Chondrocyte (in vitro differentiated cells): Measurements from ENCODE around the gene MYO16. TPM values are rescaled to one million over a fixed set of nuclear protein-coding genes. Genes with fewer than 3 reads are reported as not detected.

Experiments used
- DNase-seq: peaks from one replicate; pipeline ENCODE4 v3.0.0; 2021; ENCODE audit warnings: mixed read lengths, low spot score
- H3K27ac Mint-ChIP-seq: one replicate; pipeline ENCODE4 v1.8.0; 2021; ENCODE audit warnings: mild to moderate bottlenecking, moderate library complexity, mixed read lengths; ENCODE audit not compliant: unreplicated experiment
- H3K27me3 Mint-ChIP-seq: 2 replicates; pipeline ENCODE4 v1.8.0; 2021; ENCODE audit warnings: low read depth, mixed read lengths
- H3K36me3 Mint-ChIP-seq: 2 replicates; pipeline ENCODE4 v1.8.0; 2021; ENCODE audit warnings: low read depth, mixed read lengths
- H3K4me1 Mint-ChIP-seq: 2 replicates; pipeline ENCODE4 v1.8.0; 2021; ENCODE audit warnings: low read depth, mild to moderate bottlenecking, mixed read lengths
- H3K4me3 Mint-ChIP-seq: one replicate; pipeline ENCODE4 v1.8.0; 2021; ENCODE audit warnings: mild to moderate bottlenecking, moderate library complexity, mixed read lengths; ENCODE audit not compliant: unreplicated experiment
- H3K9me3 Mint-ChIP-seq: 2 replicates; pipeline ENCODE4 v1.8.0; 2021; ENCODE audit warnings: low read depth, mixed read lengths
- CTCF ChIP-seq: fragments of 200-600 bp; sonication (generic); IDR thresholded peaks from 2 replicates; pipeline ENCODE4 v1.5.0; 2021; ENCODE audit warnings: antibody characterized with exemption, mild to moderate bottlenecking, moderate library complexity
- total RNA-seq: library from RNA; stranded (reverse); gene quantifications from 3 replicates; pipeline ENCODE4 v1.2.1, GENCODE V29; 2021

MYO16 gene
- total RNA-seq, 1 donor from 2014 or later, result 0.12 TPM

- Mint-ChIP-seq H3K4me3 (no peak overlapping the region), H3K4me1 (no peaks in the 10 kb centered on the region), H3K27ac (no peak overlapping the region), H3K27me3 (peaks cover 2% of the 10 kb centered on the region), H3K36me3 (no peaks in the 10 kb centered on the region), H3K9me3 (no peaks in the 10 kb centered on the region)
- TF ChIP-seq CTCF, result no peak
- DNase-seq, result no peak
Observed at GRCh38 chr13:108789476-108789875, 160.1 kb downstream of the MYO16 start.

- Mint-ChIP-seq H3K27me3 (peaks cover 6% of the 10 kb centered on the region), H3K4me3 (no peak overlapping the region), H3K4me1 (no peaks in the 10 kb centered on the region), H3K27ac (no peak overlapping the region), H3K36me3 (no peaks in the 10 kb centered on the region), H3K9me3 (no peaks in the 10 kb centered on the region)
- TF ChIP-seq CTCF, result no peak
- DNase-seq, result no peak
Observed at GRCh38 chr13:108795841-108796240, 166.4 kb downstream of the MYO16 start.

GRCh38 chr13:108797354-108797753, 167.9 kb downstream of the MYO16 start:
- no peak for TF ChIP-seq CTCF
- no peak for DNase-seq
- peaks cover 6% of the 10 kb centered on the region for H3K27me3 Mint-ChIP-seq

GRCh38 chr13:108807841-108808240, 178.4 kb downstream of the MYO16 start:
- no peak for DNase-seq
- no peak for TF ChIP-seq CTCF
- Mint-ChIP-seq H3K27ac (no peak overlapping the region), H3K4me3 (no peak overlapping the region), H3K36me3 (no peaks in the 10 kb centered on the region), H3K9me3 (no peaks in the 10 kb centered on the region), H3K27me3 (no peaks in the 10 kb centered on the region), H3K4me1 (no peaks in the 10 kb centered on the region)

More at GRCh38 chr13:108797354-108797753, 167.9 kb downstream of the MYO16 start:
- Mint-ChIP-seq H3K36me3 (no peaks in the 10 kb centered on the region), H3K9me3 (no peaks in the 10 kb centered on the region), H3K4me1 (no peaks in the 10 kb centered on the region), H3K27ac (no peak overlapping the region), H3K4me3 (no peak overlapping the region)

GRCh38 chr13:108812165-108812564, 182.8 kb downstream of the MYO16 start:
- no peak for TF ChIP-seq CTCF
- no peak overlapping the region for H3K4me3 Mint-ChIP-seq
- no peaks in the 10 kb centered on the region for H3K27me3 Mint-ChIP-seq
- no peaks in the 10 kb centered on the region for H3K36me3 Mint-ChIP-seq
- H3K27ac Mint-ChIP-seq, result no peak overlapping the region
- H3K4me1 Mint-ChIP-seq, result no peaks in the 10 kb centered on the region
- no peak for DNase-seq
- no peaks in the 10 kb centered on the region for H3K9me3 Mint-ChIP-seq
